Measurements from ENCODE around the gene PAFAH1B1. TPM values are rescaled to one million over a fixed set of nuclear protein-coding genes. Genes with fewer than 3 reads are reported as not detected.
A peak's percentile ranks its signal among the peaks of the same experiment; 100 is the strongest.

The PAFAH1B1 gene
- total and polyA plus RNA-seq, 2 experiments from 2014 or later, result 69.9 to 71.7 TPM

DNA sequence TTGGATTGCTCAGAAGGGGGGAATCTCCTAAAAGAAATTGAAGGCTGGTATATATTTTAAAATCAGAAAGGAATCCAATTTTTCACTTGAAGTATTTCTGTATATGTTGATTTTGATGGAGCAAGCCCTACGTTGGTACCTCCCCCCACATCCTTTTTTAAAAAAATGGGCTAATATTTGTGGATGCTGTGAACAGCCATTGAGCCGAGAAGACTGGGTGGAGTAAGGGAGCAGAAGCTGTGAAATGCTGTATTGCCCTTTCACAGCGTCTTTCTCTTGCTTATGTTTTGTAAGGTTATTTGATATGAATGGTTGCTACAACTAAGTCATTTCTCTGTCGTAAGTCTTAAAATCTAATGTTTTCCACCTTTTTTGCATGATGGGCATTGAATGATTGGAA lies 2.3 kb downstream of the PAFAH1B1 start:
- Histone ChIP-seq H3K4me2 (peak overlapping the region; percentile 85), H3F3A (replicated peaks; ENCODE audit: low read depth) (peaks cover 14% of the 10 kb centered on the region; the same call in 1 of the 2 replicates), H3K4me3 (peak overlapping the region; percentile 78), H3K36me3 (ENCODE audit: insufficient read depth) (no peaks in the 10 kb centered on the region), H3K27ac (ENCODE audit: low read depth) (no peak overlapping the region), H3K79me2 (replicated peaks; ENCODE audit: insufficient read depth) (peaks cover 68% of the 10 kb centered on the region), H3K4me1 (ENCODE audit: insufficient read depth) (peaks cover 37% of the 10 kb centered on the region), H2AFZ (no peak overlapping the region), H4K20me1 (replicated peaks; ENCODE audit: insufficient read depth) (peaks cover 49% of the 10 kb centered on the region), H3K9me2 (ENCODE audit: insufficient read depth) (no peaks in the 10 kb centered on the region), H3K27me3 (ENCODE audit: insufficient read depth) (no peaks in the 10 kb centered on the region)
- ATAC-seq (no peak), DNase-seq (ENCODE audit: low spot score) (no peak)
- Mint-ChIP-seq H3K27ac (no peak overlapping the region), H3K27me3 (ENCODE audit: insufficient read depth, low read depth, poor library complexity) (peaks cover 8% of the 10 kb centered on the region), H3K4me3 (peak overlapping the region; percentile 95), H3K9me3 (no peaks in the 10 kb centered on the region), H3K36me3 (ENCODE audit: low read depth) (peaks cover 3% of the 10 kb centered on the region; the same call in 2 of the 3 replicates), H3K4me1 (peaks cover 27% of the 10 kb centered on the region)
- no peak for TF ChIP-seq STAT1 (IDR thresholded peaks at IDR 0.05; ENCODE audit: unreplicated experiment)
- no peak for TF ChIP-seq NANOG (IDR thresholded peaks at IDR 0.05; ENCODE audit: borderline replicate concordance)
- no peak for TF ChIP-seq CREB1 (CRISPR knock-in tag; IDR thresholded peaks at IDR 0.05; ENCODE audit: low read depth)
- TF ChIP-seq ZNF331 (CRISPR knock-in tag; IDR thresholded peaks at IDR 0.05; ENCODE audit: low read depth), result no peak

DNA sequence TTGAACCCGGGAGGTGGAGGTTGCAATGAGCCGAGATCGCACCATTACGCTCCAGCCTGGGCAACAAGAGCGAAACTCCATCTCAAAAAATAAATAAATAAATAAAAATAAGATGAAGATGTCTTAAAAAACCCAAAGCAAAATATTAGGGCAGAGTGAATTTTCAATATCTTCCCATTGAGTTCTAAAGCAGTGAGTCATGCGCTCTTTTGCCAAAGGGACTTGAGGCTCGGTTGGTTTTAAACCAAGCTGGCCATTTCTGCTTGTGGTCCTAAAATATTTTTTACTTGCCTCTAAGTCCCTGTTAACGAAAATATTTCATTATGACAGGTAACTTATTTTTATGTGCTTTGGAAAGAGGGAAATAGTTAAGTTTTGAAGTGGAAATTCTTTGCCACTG lies 4.7 kb downstream of the PAFAH1B1 start:
- H3F3A ChIP-seq (replicated peaks; ENCODE audit: low read depth), result 0 out of 2 replicates have a peak, but pooled peaks cover under 1% of the 10 kb centered on the region
- H3K27me3 ChIP-seq (ENCODE audit: insufficient read depth), result no peaks in the 10 kb centered on the region
- Mint-ChIP-seq H3K9me3 (no peaks in the 10 kb centered on the region), H3K27ac (no peak overlapping the region), H3K4me3 (no peak overlapping the region), H3K4me1 (peaks cover 34% of the 10 kb centered on the region), H3K36me3 (ENCODE audit: low read depth) (peaks cover 6% of the 10 kb centered on the region; the same call in 2 of the 3 replicates), H3K27me3 (ENCODE audit: insufficient read depth, low read depth, poor library complexity) (peaks cover 4% of the 10 kb centered on the region)
- H3K79me2 ChIP-seq (replicated peaks; ENCODE audit: insufficient read depth), result peaks cover 92% of the 10 kb centered on the region
- H3K4me2 ChIP-seq, result no peak overlapping the region
- H4K20me1 ChIP-seq (replicated peaks; ENCODE audit: insufficient read depth), result peaks cover 69% of the 10 kb centered on the region
- H2AFZ ChIP-seq, result no peak overlapping the region
- no peaks in the 10 kb centered on the region for H3K36me3 ChIP-seq (ENCODE audit: insufficient read depth)
- H3K4me1 ChIP-seq (ENCODE audit: insufficient read depth), result peaks cover 40% of the 10 kb centered on the region
- ATAC-seq (no peak), DNase-seq (ENCODE audit: low spot score) (no peak)
- no peaks in the 10 kb centered on the region for H3K9me2 ChIP-seq (ENCODE audit: insufficient read depth)
- H3K4me3 ChIP-seq, result no peak overlapping the region
- H3K27ac ChIP-seq (ENCODE audit: low read depth), result no peak overlapping the region
- TF ChIP-seq, protein P1, sequence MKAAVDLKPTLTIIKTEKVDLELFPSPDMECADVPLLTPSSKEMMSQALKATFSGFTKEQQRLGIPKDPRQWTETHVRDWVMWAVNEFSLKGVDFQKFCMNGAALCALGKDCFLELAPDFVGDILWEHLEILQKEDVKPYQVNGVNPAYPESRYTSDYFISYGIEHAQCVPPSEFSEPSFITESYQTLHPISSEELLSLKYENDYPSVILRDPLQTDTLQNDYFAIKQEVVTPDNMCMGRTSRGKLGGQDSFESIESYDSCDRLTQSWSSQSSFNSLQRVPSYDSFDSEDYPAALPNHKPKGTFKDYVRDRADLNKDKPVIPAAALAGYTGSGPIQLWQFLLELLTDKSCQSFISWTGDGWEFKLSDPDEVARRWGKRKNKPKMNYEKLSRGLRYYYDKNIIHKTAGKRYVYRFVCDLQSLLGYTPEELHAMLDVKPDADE (IDR thresholded peaks at IDR 0.05), result no peak
- no peak for TF ChIP-seq NANOG (IDR thresholded peaks at IDR 0.05; ENCODE audit: borderline replicate concordance)
- TF ChIP-seq, protein P2, sequence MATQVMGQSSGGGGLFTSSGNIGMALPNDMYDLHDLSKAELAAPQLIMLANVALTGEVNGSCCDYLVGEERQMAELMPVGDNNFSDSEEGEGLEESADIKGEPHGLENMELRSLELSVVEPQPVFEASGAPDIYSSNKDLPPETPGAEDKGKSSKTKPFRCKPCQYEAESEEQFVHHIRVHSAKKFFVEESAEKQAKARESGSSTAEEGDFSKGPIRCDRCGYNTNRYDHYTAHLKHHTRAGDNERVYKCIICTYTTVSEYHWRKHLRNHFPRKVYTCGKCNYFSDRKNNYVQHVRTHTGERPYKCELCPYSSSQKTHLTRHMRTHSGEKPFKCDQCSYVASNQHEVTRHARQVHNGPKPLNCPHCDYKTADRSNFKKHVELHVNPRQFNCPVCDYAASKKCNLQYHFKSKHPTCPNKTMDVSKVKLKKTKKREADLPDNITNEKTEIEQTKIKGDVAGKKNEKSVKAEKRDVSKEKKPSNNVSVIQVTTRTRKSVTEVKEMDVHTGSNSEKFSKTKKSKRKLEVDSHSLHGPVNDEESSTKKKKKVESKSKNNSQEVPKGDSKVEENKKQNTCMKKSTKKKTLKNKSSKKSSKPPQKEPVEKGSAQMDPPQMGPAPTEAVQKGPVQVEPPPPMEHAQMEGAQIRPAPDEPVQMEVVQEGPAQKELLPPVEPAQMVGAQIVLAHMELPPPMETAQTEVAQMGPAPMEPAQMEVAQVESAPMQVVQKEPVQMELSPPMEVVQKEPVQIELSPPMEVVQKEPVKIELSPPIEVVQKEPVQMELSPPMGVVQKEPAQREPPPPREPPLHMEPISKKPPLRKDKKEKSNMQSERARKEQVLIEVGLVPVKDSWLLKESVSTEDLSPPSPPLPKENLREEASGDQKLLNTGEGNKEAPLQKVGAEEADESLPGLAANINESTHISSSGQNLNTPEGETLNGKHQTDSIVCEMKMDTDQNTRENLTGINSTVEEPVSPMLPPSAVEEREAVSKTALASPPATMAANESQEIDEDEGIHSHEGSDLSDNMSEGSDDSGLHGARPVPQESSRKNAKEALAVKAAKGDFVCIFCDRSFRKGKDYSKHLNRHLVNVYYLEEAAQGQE (IDR thresholded peaks at IDR 0.05; ENCODE audit: unreplicated experiment), result no peak
- no peak for TF ChIP-seq JUNB (IDR thresholded peaks at IDR 0.05; ENCODE audit: unreplicated experiment)
- no peak for TF ChIP-seq POLR2AphosphoS5 (IDR thresholded peaks at IDR 0.05; ENCODE audit: low read depth)
- TF ChIP-seq CREB1 (CRISPR knock-in tag; IDR thresholded peaks at IDR 0.05; ENCODE audit: low read depth), result no peak
- TF ChIP-seq, protein P3, sequence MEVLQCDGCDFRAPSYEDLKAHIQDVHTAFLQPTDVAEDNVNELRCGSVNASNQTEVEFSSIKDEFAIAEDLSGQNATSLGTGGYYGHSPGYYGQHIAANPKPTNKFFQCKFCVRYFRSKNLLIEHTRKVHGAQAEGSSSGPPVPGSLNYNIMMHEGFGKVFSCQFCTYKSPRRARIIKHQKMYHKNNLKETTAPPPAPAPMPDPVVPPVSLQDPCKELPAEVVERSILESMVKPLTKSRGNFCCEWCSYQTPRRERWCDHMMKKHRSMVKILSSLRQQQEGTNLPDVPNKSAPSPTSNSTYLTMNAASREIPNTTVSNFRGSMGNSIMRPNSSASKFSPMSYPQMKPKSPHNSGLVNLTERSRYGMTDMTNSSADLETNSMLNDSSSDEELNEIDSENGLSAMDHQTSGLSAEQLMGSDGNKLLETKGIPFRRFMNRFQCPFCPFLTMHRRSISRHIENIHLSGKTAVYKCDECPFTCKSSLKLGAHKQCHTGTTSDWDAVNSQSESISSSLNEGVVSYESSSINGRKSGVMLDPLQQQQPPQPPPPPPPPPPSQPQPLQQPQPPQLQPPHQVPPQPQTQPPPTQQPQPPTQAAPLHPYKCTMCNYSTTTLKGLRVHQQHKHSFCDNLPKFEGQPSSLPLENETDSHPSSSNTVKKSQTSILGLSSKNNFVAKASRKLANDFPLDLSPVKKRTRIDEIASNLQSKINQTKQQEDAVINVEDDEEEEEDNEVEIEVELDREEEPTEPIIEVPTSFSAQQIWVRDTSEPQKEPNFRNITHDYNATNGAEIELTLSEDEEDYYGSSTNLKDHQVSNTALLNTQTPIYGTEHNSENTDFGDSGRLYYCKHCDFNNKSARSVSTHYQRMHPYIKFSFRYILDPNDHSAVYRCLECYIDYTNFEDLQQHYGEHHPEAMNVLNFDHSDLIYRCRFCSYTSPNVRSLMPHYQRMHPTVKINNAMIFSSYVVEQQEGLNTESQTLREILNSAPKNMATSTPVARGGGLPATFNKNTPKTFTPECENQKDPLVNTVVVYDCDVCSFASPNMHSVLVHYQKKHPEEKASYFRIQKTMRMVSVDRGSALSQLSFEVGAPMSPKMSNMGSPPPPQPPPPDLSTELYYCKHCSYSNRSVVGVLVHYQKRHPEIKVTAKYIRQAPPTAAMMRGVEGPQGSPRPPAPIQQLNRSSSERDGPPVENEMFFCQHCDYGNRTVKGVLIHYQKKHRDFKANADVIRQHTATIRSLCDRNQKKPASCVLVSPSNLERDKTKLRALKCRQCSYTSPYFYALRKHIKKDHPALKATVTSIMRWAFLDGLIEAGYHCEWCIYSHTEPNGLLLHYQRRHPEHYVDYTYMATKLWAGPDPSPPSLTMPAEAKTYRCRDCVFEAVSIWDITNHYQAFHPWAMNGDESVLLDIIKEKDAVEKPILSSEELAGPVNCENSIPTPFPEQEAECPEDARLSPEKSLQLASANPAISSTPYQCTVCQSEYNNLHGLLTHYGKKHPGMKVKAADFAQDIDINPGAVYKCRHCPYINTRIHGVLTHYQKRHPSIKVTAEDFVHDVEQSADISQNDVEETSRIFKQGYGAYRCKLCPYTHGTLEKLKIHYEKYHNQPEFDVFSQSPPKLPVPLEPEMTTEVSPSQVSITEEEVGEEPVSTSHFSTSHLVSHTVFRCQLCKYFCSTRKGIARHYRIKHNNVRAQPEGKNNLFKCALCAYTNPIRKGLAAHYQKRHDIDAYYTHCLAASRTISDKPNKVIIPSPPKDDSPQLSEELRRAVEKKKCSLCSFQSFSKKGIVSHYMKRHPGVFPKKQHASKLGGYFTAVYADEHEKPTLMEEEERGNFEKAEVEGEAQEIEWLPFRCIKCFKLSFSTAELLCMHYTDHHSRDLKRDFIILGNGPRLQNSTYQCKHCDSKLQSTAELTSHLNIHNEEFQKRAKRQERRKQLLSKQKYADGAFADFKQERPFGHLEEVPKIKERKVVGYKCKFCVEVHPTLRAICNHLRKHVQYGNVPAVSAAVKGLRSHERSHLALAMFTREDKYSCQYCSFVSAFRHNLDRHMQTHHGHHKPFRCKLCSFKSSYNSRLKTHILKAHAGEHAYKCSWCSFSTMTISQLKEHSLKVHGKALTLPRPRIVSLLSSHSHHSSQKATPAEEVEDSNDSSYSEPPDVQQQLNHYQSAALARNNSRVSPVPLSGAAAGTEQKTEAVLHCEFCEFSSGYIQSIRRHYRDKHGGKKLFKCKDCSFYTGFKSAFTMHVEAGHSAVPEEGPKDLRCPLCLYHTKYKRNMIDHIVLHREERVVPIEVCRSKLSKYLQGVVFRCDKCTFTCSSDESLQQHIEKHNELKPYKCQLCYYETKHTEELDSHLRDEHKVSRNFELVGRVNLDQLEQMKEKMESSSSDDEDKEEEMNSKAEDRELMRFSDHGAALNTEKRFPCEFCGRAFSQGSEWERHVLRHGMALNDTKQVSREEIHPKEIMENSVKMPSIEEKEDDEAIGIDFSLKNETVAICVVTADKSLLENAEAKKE (CRISPR knock-in tag; IDR thresholded peaks at IDR 0.05), result no peak

Data from GM23338 (cell line).